CD4-positive, alpha-beta T cell treated with Interleukin-1 beta for 1 hour (primary cell): ENCODE data around the gene MBD6.

Experiments used
- DNase-seq, 2 donors: peaks; one replicate each; pipeline ENCODE4 v3.0.0-alpha.2; 2020 to 2022

The MBD6 gene

DNA sequence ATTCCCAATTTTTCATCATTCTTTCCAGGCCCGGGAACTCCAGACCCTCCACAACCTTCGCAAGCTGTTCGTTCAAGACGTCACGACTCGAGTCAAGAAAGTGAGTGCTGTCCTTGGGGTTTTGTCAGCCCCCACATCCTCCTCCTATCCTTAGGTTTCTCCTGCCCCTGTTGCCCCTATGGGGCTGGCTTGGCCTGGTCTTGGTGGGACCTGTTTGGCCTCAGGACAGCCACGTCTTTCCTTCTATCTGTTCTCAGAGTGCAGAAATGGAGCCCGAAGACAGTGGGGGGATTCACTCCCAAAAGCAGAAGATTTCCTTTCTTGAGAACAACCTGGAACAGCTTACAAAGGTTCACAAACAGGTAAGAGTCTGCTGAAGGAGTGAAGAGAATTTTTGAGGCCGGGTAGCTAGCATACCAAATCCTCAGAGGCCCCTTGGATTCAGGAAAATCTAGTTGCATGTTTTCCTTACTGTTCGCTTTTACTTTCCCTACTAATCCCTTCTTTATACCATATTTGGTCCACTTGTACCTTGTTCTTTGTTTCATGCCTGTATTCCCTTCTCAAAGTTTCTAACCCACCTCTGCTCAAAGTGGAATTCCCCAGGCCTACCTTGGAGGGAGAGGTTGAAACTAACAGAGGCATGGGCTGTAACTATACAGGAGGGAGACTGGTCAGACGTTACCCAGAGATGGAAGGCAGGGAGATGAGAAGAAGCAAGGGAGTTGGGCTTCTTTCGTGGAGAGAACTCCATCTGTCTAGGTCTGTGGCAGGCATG lies 55.5 kb downstream of the MBD6 start:
- DNase-seq = no peak

DNA sequence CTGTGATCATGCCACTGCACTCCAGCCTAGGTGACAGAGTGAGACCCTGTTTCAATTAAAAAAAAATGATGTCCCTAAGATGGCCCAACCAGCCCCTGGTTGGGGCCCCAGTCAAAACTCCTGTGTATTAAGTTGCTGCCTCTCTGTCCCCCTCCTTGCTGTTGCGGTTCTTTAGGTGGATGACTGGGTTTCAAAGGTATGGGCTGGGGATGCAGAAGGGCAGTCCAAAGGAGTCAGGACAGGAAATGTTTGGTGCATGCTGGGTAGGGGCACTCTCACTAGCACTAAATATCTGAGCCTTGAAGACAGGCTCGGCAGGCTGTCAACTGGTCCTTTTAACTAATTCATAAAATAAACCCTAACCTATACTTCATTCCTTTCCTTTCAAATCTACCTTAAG lies 56.4 kb downstream of the MBD6 start:
- DNase-seq = no peak
